Right lobe of liver (tissue), 6 donors: ENCODE measurements around the gene WDR45B. TPM values are rescaled to one million over a fixed set of nuclear protein-coding genes. Genes with fewer than 3 reads are reported as not detected.
A peak's percentile ranks its signal among the peaks of the same experiment; 100 is the strongest.

Experiments used
- ATAC-seq, 4 donors: fragments of 200-7000 bp; cut with Tn5 transposase; one replicate each; pipeline ENCODE4 v1.9.1; 2020; ENCODE audit warnings: mild to moderate bottlenecking in 4 of 4, moderate library complexity in 4 of 4
- DNase-seq, 3 donors: peaks; one replicate each; pipeline ENCODE4 v3.0.0-alpha.2; 2020
- H3K27ac ChIP-seq, 3 donors: fragments of 200-600 bp; one replicate each; pipeline ENCODE4 v1.8.0; 2022
- H3K27me3 ChIP-seq, 2 donors: fragments of 200-600 bp; one replicate each; pipeline ENCODE4 v1.8.0; 2022
- H3K36me3 ChIP-seq, 4 donors: fragments of 200-600 bp; sonication (generic) in 1 of 4; one replicate each; pipeline versions ENCODE4 v1.5.1 to v1.8.0; 2017 to 2022; ENCODE audit warnings: control low read depth in 1 of 4
- H3K4me1 ChIP-seq, 4 donors: fragments of 200-600 bp; sonication (generic) in 1 of 4; one replicate each; pipeline versions ENCODE4 v1.5.1 to v1.8.0; 2017 to 2022; ENCODE audit warnings: control low read depth in 1 of 4
- H3K4me3 ChIP-seq, 3 donors: fragments of 200-600 bp; one replicate each; pipeline ENCODE4 v1.8.0; 2022
- H3K9me3 ChIP-seq, 4 donors: fragments of 200-600 bp; sonication (generic) in 1 of 4; one replicate each; pipeline versions ENCODE4 v1.5.1 to v1.8.0; 2017 to 2022; ENCODE audit warnings: control low read depth in 1 of 4
- POLR2A ChIP-seq: fragments of 450-650 bp; IDR thresholded peaks from one replicate; pipeline ENCODE4 v1.6.1; 2017; ENCODE audit warnings: antibody characterized with exemption, mild to moderate bottlenecking
- WGBS: methylation state at CpG from one replicate; pipeline ENCODE4 v1.1.6; 2018; ENCODE audit warnings: low coverage, low lambda C conversion rate; ENCODE audit not compliant: insufficient coverage; ENCODE audit errors: missing lambda C conversion rate; 5-methylcytosine and 5-hydroxymethylcytosine counted together
- intact Hi-C, 2 donors: fragments of 100-400 bp; cut with DNase I; formaldehyde crosslinking; loops; one replicate each; pipeline versions ENCODE4 v1.11.2 to v1.14.1; 2022
- long read RNA-seq: library from polyadenylated mRNA; unstranded; transcript quantifications from one replicate; pipeline ENCODE4 v2.0.0, GENCODE V29; 2019
- total RNA-seq, 6 experiments: library from RNA; depleted of rRNA in 2 of 6; stranded (reverse); fragments of >200 nt in 2 of 6; fragmentation: NEBNext Ultra II Directional in 3 of 6; extraction: Animal tissue kit (Norgen Biotek cat#: 25700) in 3 of 6; gene quantifications; one replicate each; pipeline versions ENCODE4 v1.1.0 to v1.2.4, GENCODE V29; 2016 to 2023
- TF ChIP-seq, protein P1 (sequence below), 4 donors: fragments of 200-600 bp in 3 of 4; fragments of 450-650 bp in 1 of 4; IDR thresholded peaks; one replicate each; pipeline versions ENCODE4 v1.5.1 to v1.8.0; 2016 to 2022; ENCODE audit warnings: antibody characterized with exemption in 4 of 4, mild to moderate bottlenecking in 2 of 4
- donor health status: DM: no; HTN: yes; CAD: no.
- donor health status: DM: no; HTN: no; CAD: no.
- donor health status: DM: no; HTN: no; CAD: no.
- donor health status: DM: no; HTN: yes; CAD: no.
- donor health status: DM: no; HTN: yes; CAD: no.

WDR45B gene
- total RNA-seq, result 10 to 100 TPM; 27.7 to 40.7 (median 31.6) TPM
- long read RNA-seq, transcript WDR45B-201 (10 exons, 2,587 nt), result major isoform, 5 of 7 reads
- long read RNA-seq, partial matches to known transcripts, result 0 of 7 reads
- long read RNA-seq, other reads (novel, unspliced or antisense), result 2 of 7 reads

DNA sequence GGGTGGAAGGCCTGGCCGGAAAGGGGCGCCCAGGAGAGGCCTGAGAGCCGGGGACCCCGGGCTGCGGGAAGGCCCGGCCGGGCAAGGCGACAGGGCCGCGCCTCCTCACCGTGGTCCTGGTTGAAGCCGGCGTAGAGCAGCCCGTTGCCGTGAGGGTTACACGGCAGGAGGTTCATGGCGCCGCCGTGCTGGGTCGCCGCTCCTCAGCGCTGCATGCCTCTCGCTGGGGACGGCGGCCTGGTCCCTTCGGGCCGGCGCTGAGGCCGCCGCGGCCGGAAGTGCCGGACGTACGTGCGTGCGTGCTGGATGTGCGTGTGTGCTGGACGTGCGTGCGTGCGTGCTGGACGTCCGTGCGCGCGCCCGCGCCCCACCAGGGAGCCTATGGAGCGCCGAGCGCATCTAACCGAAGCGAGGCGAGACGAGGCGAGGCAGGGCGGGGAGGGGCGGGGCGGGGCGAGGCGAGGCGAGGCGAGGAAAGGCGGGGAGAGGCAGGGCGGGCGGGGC lies at the start of gene WDR45B:
WDR45B (minus strand) TSS at position 280 of the 504 bp plus-strand sequence; CDS start at position 176, 104 bp downstream.
- WGBS, result 2% methylated on average over 27 of the region's 67 CpGs
- TF ChIP-seq, protein P1, sequence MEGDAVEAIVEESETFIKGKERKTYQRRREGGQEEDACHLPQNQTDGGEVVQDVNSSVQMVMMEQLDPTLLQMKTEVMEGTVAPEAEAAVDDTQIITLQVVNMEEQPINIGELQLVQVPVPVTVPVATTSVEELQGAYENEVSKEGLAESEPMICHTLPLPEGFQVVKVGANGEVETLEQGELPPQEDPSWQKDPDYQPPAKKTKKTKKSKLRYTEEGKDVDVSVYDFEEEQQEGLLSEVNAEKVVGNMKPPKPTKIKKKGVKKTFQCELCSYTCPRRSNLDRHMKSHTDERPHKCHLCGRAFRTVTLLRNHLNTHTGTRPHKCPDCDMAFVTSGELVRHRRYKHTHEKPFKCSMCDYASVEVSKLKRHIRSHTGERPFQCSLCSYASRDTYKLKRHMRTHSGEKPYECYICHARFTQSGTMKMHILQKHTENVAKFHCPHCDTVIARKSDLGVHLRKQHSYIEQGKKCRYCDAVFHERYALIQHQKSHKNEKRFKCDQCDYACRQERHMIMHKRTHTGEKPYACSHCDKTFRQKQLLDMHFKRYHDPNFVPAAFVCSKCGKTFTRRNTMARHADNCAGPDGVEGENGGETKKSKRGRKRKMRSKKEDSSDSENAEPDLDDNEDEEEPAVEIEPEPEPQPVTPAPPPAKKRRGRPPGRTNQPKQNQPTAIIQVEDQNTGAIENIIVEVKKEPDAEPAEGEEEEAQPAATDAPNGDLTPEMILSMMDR (IDR thresholded peaks at IDR 0.05), result no peak
- peak; percentile 95 for TF ChIP-seq POLR2A
- peak; percentile 89 to 95 (median 94) for ATAC-seq
- Histone ChIP-seq H3K27ac (peak within 1 kb of the TSS; percentile 79 to 99 (median 92)), H3K4me1 (peaks cover 0 to 12% (median 4%) of the 10 kb centered on the region in 4 donors), H3K4me3 (peak within 1 kb of the TSS; percentile 88 to 100 (median 90)), H3K9me3 (no peaks in the 10 kb centered on the region), H3K27me3 (no peaks in the 10 kb centered on the region), H3K36me3 (peaks cover 0 to 13% (median 8%) of the 10 kb centered on the region in 4 donors)
- intact Hi-C loops, result no loop called here
- DNase-seq, result peak; percentile 95 to 97 (median 96)

DNA sequence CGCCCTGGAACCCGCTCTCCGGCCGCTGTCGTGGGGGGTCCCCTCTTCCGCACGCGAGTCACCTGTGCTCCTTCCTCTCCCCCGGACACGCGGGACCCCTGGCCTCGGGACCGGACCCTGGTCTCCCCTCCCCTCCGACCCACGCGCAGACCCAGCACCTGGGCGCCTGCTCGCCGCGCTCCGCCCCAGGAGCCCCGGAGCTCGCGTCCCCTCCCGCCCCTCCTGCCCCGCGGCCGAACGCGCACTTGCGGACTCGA lies 49.5 kb upstream of the WDR45B start:
- H3K27me3 ChIP-seq, result no peaks in the 10 kb centered on the region
- H3K27ac ChIP-seq, result no peak overlapping the region
- H3K9me3 ChIP-seq, result no peaks in the 10 kb centered on the region
- intact Hi-C loops, result no loop called here
- peaks cover 0 to 5% (median 0%) of the 10 kb centered on the region in 4 donors for H3K4me1 ChIP-seq
- H3K4me3 ChIP-seq, result peak overlapping the region; percentile 67 to 80 (median 71)
- DNase-seq (no peak), ATAC-seq (no peak)
- no CpG with 5 or more reads among the region's 32 CpGs for WGBS
- no peaks in the 10 kb centered on the region for H3K36me3 ChIP-seq
- no peak for TF ChIP-seq POLR2A
- TF ChIP-seq, protein P1 (IDR thresholded peaks at IDR 0.05), result no peak

DNA sequence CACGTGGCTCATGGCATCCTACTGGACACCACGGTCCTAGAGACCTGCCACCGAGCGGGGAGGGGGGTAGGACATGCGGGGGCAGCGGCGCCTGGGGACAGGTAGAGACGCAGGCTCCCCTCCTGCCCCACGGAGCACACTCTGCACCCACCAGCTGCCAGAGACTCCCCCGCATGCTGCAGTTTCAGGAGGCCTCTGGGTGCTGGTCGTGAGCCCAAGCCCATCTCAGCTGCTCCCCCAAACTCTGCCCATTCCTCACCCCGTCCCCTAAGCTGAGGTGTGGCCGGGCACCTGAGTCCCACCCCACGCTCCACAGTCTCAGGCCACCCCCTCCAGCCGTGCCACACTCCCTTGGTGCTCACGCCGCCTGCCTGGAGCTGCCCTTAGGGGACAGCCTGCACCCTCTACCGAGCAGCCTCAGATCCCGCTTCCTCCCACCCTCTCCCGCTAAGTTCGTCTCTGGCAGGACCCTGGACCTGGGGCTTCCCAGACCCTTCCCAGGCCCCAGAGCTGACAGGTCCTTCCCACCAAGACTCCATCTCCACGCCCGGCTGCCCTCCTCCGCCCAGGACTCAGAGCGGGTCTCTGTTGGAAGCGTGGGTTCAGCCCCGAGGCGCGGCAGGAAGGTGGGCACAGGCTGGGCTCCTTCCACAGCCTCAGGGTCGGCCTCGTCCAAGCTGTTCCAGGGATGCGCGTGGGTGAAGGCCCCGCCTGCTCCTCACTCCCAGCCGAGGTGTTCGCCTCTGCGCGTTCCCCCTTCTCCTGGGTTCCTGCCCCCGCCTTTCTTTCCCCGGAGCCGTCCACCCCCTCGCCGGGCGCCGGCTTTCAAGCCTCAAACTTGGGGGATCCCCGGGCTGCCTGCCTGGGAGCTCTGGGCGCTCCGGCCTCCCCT lies 48.9 kb upstream of the WDR45B start:
- WGBS, result 77% methylated on average over 10 of the region's 48 CpGs

DNA sequence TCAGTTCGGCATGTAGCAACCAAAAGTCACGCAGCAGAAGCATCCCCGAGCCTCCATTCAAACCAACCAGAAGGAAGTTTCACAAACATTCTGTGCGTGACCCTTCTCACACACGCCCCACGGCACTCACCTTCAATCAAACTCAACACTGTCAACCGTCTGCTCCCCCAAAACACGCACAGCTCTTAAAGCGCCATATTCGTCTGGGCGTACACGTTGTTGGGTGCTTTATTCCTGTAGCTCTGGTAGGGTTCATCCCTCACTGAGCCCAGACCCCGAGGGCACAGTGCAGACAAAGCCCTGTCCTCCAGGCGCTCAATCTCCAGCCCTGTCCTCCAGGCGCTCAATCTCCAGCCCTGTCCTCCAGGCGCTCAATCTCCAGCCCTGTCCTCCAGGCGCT lies 48.0 kb upstream of the WDR45B start:
- ATAC-seq, result no peak
- DNase-seq, result no peak
- intact Hi-C loops, result no loop called here
- H3K4me3 ChIP-seq, result no peak overlapping the region
- no peaks in the 10 kb centered on the region for H3K36me3 ChIP-seq
- H3K27ac ChIP-seq, result no peak overlapping the region
- 95% methylated on average over 11 of the region's 17 CpGs for WGBS
- TF ChIP-seq POLR2A, result no peak
- TF ChIP-seq, protein P1 (IDR thresholded peaks at IDR 0.05), result no peak
- H3K4me1 ChIP-seq, result peaks cover 0 to 5% (median 0%) of the 10 kb centered on the region in 4 donors
- no peaks in the 10 kb centered on the region for H3K27me3 ChIP-seq
- no peaks in the 10 kb centered on the region for H3K9me3 ChIP-seq

More for the DNA sequence above, 48.9 kb upstream of the WDR45B start:
- intact Hi-C loops, result no loop called here
- peaks cover 0 to 5% (median 0%) of the 10 kb centered on the region in 4 donors for H3K4me1 ChIP-seq
- H3K27ac ChIP-seq, result no peak overlapping the region
- no peaks in the 10 kb centered on the region for H3K27me3 ChIP-seq
- no peaks in the 10 kb centered on the region for H3K36me3 ChIP-seq
- DNase-seq, result no peak
- no peaks in the 10 kb centered on the region for H3K9me3 ChIP-seq
- peak overlapping the region; percentile 67 to 80 (median 71) for H3K4me3 ChIP-seq
- ATAC-seq, result no peak
- TF ChIP-seq POLR2A, result no peak
- TF ChIP-seq, protein P1 (IDR thresholded peaks at IDR 0.05), result no peak
